Activated CD4-positive, CD25-positive, alpha-beta regulatory T cell (primary cell): Measurements from ENCODE around the gene DACH2.
A peak's percentile ranks its signal among the peaks of the same experiment; 100 is the strongest.
"Not testable (repeated sequence)": the region's sequence is repeated elsewhere in the genome, so short reads cannot be mapped to it uniquely, and the experiment has no call there.

Source experiments
- DNase-seq, 4 experiments: peaks; one replicate each; lab custom pipeline; 2025; lab: John Stamatoyannopoulos, UW

Gene DACH2

GRCh38 chrX:86148024-86148511 lies at the start of gene DACH2:
DACH2 (plus strand) TSS chrX:86148451.
- DNase-seq, result peak in 1 of 4 experiments; percentile 7

- DNase-seq, result no peak
These were observed 45.9 kb upstream of the DACH2 start for GRCh38 chrX:86102341-86102740.

GRCh38 chrX:86103061-86103460 lies 45.2 kb upstream of the DACH2 start:
- DNase-seq, result no peak

- DNase-seq, result no peak
These were observed 43.7 kb upstream of the DACH2 start for GRCh38 chrX:86104526-86104925.

- DNase-seq, result no peak
These were observed 26.3 kb upstream of the DACH2 start for GRCh38 chrX:86121916-86122315.

- DNase-seq, result no peak
These were observed 14.5 kb upstream of the DACH2 start for GRCh38 chrX:86133761-86134160.

GRCh38 chrX:86137071-86137470 lies 11.2 kb upstream of the DACH2 start:
- no peak for DNase-seq

GRCh38 chrX:86141786-86142185 lies 6.5 kb upstream of the DACH2 start:
- DNase-seq, result no peak

- DNase-seq, result no peak
These were observed 2.1 kb upstream of the DACH2 start for GRCh38 chrX:86146102-86146501.

GRCh38 chrX:86148594-86148993 lies 343 bp downstream of the DACH2 start:
- no peak for DNase-seq

GRCh38 chrX:86149119-86149518 lies 868 bp downstream of the DACH2 start:
- no peak for DNase-seq

- no peak for DNase-seq
These were observed 6.3 kb downstream of the DACH2 start for GRCh38 chrX:86154553-86154952.

GRCh38 chrX:86171366-86171765 lies 23.1 kb downstream of the DACH2 start:
- DNase-seq, result no peak

- no peak for DNase-seq
These were observed 30.7 kb downstream of the DACH2 start for GRCh38 chrX:86178906-86179305.

- DNase-seq, result not testable (repeated sequence)
These were observed 33.1 kb downstream of the DACH2 start for GRCh38 chrX:86181325-86181724.

- no peak for DNase-seq
These were observed 44.6 kb downstream of the DACH2 start for GRCh38 chrX:86192827-86193226.

- no peak for DNase-seq
These were observed 46.5 kb downstream of the DACH2 start for GRCh38 chrX:86194758-86195157.

- DNase-seq, result no peak
These were observed 47.1 kb downstream of the DACH2 start for GRCh38 chrX:86195343-86195742.

- DNase-seq, result no peak
These were observed 49.6 kb downstream of the DACH2 start for GRCh38 chrX:86197815-86198214.

GRCh38 chrX:86210772-86211171 lies 62.5 kb downstream of the DACH2 start:
- no peak for DNase-seq

- no peak for DNase-seq
These were observed 67.0 kb downstream of the DACH2 start for GRCh38 chrX:86215260-86215659.

GRCh38 chrX:86237482-86237881 lies 89.2 kb downstream of the DACH2 start:
- no peak for DNase-seq

- no peak for DNase-seq
These were observed 93.3 kb downstream of the DACH2 start for GRCh38 chrX:86241547-86241946.

- DNase-seq, result no peak
These were observed 115.3 kb downstream of the DACH2 start for GRCh38 chrX:86263526-86263925.

GRCh38 chrX:86295293-86295692 lies 147.0 kb downstream of the DACH2 start:
- no peak for DNase-seq
